Lower leg skin (tissue), 3 donors: ENCODE measurements around the gene GPR84.

Experiments
- CTCF ChIP-seq, 3 donors: fragments of 450-650 bp; IDR thresholded peaks; one replicate each; pipeline ENCODE4 v1.5.1; 2016; ENCODE audit warnings: antibody characterized with exemption in 3 of 3, mild to moderate bottlenecking in 3 of 3, moderate library complexity in 2 of 3
- POLR2A ChIP-seq, 2 donors: fragments of 450-650 bp; IDR thresholded peaks; one replicate each; pipeline ENCODE4 v1.6.1; 2016 to 2017; ENCODE audit warnings: antibody characterized with exemption in 2 of 2, mild to moderate bottlenecking in 1 of 2, moderate library complexity in 1 of 2

GRCh38 chr12:54324617-54325441, 39.5 kb downstream of the GPR84 start, which contains the start of gene COPZ1:
- TF ChIP-seq POLR2A (IDR thresholded peaks at IDR 0.05) (peak in 1 of 2 donors; percentile 40), CTCF (IDR thresholded peaks at IDR 0.05) (peak in 1 of 3 donors; percentile 51)
